ENCODE data around the gene HABP4.

The HABP4 gene

GRCh38 chr9:96449845-96450612 is at the start of gene HABP4:
Gene HABP4 (plus strand): TSS chr9:96450169. CDS start chr9:96450280, 111 bp downstream.
- DNase-seq (ENCODE audit: low spot score), result peak; percentile 98

GRCh38 chr9:96408409-96409280 is 41.3 kb upstream of the HABP4 start:
- DNase-seq (ENCODE audit: low spot score), result no peak

- no peak for DNase-seq (ENCODE audit: low spot score)
These were observed 38.7 kb upstream of the HABP4 start for GRCh38 chr9:96411129-96411838.

- no peak for DNase-seq (ENCODE audit: low spot score)
These were observed 37.6 kb upstream of the HABP4 start for GRCh38 chr9:96412174-96412913.

- DNase-seq (ENCODE audit: low spot score), result no peak
These were observed 36.4 kb upstream of the HABP4 start for GRCh38 chr9:96413302-96414221.

GRCh38 chr9:96417051-96417586 is 32.9 kb upstream of the HABP4 start:
- DNase-seq (ENCODE audit: low spot score), result peak; percentile 93

GRCh38 chr9:96417661-96418082 is 32.3 kb upstream of the HABP4 start:
- DNase-seq (ENCODE audit: low spot score), result peak; percentile 50

GRCh38 chr9:96418083-96418919 is 31.7 kb upstream of the HABP4 start, which contains the start of gene ZNF367:
Gene ZNF367 (minus strand): TSS chr9:96418370. CDS start chr9:96418032, 338 bp downstream.
- peak; percentile 96 for DNase-seq (ENCODE audit: low spot score)

- peak; percentile 86 for DNase-seq (ENCODE audit: low spot score)
These were observed 30.9 kb upstream of the HABP4 start for GRCh38 chr9:96418920-96419690.

- DNase-seq (ENCODE audit: low spot score), result no peak
These were observed 30.3 kb upstream of the HABP4 start for GRCh38 chr9:96419691-96419969.

- DNase-seq (ENCODE audit: low spot score), result no peak
These were observed 29.3 kb upstream of the HABP4 start for GRCh38 chr9:96420468-96421219.

GRCh38 chr9:96423322-96423984 is 26.5 kb upstream of the HABP4 start:
- DNase-seq (ENCODE audit: low spot score), result no peak

GRCh38 chr9:96423985-96424336 is 26.0 kb upstream of the HABP4 start:
- no peak for DNase-seq (ENCODE audit: low spot score)

- DNase-seq (ENCODE audit: low spot score), result no peak
These were observed 24.3 kb upstream of the HABP4 start for GRCh38 chr9:96425500-96426169.

- no peak for DNase-seq (ENCODE audit: low spot score)
These were observed 20.2 kb upstream of the HABP4 start for GRCh38 chr9:96429732-96430131.

- no peak for DNase-seq (ENCODE audit: low spot score)
These were observed 19.6 kb upstream of the HABP4 start for GRCh38 chr9:96430377-96430776.

- DNase-seq (ENCODE audit: low spot score), result no peak
These were observed 14.6 kb upstream of the HABP4 start for GRCh38 chr9:96435345-96435744.

Data from D341Med (cell line).